Coronary artery (tissue), 2 donors: ENCODE data around the gene MYOG.

Experiments used
- DNase-seq: peaks from one replicate; pipeline ENCODE4 v3.0.0-alpha.2; 2017; ENCODE audit warnings: low spot score
- H3K27ac ChIP-seq, 2 donors: fragments of 200-600 bp; sonication (generic); one replicate each; pipeline ENCODE4 v1.5.1; 2016 to 2019
- H3K4me3 ChIP-seq: fragments of 200-600 bp; sonication (generic); 2 replicates; pipeline ENCODE4 v1.5.1; 2016; ENCODE audit warnings: mild to moderate bottlenecking, moderate library complexity
- TF ChIP-seq, protein P1 (sequence below): fragments of 200-600 bp; sonication (generic); IDR thresholded peaks from one replicate; pipeline ENCODE4 v1.5.1; 2019; ENCODE audit warnings: antibody characterized with exemption

Gene MYOG

DNA sequence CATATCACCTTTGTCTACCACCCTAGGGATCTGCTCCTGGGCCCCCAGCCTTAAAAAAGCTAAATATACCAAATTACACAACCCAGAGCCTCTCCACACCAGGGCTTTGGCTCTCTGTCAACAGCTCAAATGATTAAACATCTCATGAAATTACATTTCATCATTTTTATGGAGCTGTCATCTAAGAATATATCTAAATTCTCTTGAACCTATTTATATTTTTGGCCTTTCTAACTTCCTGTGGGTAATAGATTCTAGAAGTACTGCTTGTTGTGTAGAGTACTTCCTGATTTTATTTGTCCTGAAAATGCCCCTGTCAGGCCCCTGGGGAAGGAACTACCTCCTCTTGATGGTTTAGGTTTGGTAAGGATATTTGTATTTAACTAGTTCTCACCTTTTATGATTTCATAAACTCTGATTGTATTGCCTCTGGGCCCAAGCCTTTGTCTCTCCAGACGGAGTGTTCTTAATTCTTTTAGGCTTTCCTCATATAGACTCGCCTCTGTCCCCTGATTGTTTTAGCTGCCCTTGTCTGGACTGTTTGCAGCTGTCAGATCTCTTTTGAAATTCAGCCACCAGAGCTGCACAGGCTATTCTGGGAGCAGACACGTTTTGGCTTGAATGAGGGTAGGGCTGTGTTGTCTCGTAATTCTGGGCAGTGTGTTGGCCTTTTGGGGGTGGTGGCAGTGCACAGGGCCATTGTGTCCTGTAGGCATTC, 16.6 kb downstream of the MYOG start:
- Histone ChIP-seq H3K27ac (no peak overlapping the region), H3K4me3 (no peak overlapping the region)
- TF ChIP-seq, protein P1, sequence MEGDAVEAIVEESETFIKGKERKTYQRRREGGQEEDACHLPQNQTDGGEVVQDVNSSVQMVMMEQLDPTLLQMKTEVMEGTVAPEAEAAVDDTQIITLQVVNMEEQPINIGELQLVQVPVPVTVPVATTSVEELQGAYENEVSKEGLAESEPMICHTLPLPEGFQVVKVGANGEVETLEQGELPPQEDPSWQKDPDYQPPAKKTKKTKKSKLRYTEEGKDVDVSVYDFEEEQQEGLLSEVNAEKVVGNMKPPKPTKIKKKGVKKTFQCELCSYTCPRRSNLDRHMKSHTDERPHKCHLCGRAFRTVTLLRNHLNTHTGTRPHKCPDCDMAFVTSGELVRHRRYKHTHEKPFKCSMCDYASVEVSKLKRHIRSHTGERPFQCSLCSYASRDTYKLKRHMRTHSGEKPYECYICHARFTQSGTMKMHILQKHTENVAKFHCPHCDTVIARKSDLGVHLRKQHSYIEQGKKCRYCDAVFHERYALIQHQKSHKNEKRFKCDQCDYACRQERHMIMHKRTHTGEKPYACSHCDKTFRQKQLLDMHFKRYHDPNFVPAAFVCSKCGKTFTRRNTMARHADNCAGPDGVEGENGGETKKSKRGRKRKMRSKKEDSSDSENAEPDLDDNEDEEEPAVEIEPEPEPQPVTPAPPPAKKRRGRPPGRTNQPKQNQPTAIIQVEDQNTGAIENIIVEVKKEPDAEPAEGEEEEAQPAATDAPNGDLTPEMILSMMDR, result no peak
- DNase-seq, result no peak

DNA sequence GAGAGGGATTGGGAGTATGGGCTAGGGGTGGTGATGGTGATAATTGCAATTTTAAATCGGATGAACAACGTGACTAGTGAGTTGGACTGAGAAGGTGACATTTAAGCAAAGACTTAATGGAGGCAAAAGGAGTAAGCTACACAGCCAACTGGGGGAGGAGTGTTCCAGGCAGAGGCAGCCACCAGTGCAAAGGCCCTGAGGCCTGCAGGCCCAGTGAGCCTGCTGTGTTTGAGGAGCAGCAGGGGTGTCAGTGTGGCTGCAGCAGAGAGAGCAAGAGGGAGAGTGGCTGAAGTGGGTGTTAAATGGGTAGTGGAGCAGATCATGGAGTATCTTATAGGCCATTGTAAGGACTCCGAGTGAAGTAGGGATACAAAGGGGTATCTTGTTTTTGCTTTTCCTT, 18.8 kb downstream of the MYOG start:
- H3K27ac ChIP-seq, result no peak overlapping the region
- TF ChIP-seq, protein P1, result no peak
- no peak for DNase-seq
- no peak overlapping the region for H3K4me3 ChIP-seq

DNA sequence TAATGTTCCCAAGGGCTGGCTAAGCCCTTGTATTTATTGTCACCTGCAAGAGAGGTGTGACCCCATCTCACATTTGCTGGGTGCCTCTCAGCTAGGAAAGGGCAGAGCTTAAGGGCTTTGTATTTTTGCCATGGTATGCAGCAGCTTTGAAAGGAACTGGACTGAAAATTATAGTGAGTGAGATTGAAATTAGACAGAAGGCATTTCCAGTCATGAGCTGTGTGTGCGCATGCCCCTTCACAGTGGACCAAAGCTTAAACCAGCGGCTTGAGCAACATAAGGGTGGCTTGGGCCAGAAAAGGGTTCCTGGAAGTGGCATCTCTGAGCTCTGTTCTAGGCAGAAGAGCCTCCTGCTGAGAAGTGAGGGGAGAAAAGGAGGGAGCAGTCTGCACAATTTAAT, 19.8 kb downstream of the MYOG start:
- Histone ChIP-seq H3K27ac (no peak overlapping the region), H3K4me3 (no peak overlapping the region)
- no peak for DNase-seq
- TF ChIP-seq, protein P1, result no peak

DNA sequence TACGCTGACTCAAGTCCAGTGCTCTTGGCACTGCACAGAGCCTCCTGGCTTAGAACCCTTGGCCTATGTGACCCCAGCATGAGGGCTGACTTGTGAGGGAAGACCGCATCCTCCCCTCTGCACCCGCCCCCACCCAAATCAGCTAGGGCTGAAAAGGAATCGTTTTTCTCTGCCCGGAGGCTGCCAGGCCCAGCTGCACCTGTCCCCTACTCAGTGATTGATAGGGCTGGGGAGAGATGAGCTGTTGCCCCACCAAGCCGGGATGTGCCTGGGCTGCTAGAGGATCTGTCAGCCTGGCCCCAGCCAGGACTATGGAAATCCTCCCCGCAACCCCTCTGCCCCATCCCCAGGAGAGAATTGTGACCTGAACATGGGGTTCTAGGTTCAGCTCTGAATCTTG, 20.6 kb downstream of the MYOG start:
- DNase-seq, result no peak
- H3K27ac ChIP-seq, result no peak overlapping the region
- TF ChIP-seq, protein P1, result no peak
- no peak overlapping the region for H3K4me3 ChIP-seq

DNA sequence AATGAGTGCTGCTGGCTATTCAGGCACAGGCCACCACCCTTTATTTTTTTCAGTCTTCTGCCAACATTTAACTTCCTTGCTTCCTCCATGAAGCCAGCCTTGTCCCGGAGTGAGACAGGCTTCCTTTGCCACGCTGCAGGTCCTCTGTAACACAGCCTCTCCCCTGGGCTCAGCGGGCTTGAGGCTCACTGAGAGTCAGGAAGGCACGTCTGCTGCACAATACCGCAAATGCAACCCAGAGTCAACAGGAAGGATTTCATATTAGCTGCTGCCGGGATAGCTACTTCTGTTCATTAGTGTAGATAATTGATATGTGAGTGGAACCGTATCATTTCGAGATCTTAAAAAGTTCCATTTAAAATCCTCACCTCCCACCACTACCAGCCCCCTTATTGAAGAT, 22.5 kb downstream of the MYOG start:
- H3K27ac ChIP-seq, result no peak overlapping the region
- H3K4me3 ChIP-seq, result no peak overlapping the region
- DNase-seq, result no peak
- TF ChIP-seq, protein P1, result no peak

DNA sequence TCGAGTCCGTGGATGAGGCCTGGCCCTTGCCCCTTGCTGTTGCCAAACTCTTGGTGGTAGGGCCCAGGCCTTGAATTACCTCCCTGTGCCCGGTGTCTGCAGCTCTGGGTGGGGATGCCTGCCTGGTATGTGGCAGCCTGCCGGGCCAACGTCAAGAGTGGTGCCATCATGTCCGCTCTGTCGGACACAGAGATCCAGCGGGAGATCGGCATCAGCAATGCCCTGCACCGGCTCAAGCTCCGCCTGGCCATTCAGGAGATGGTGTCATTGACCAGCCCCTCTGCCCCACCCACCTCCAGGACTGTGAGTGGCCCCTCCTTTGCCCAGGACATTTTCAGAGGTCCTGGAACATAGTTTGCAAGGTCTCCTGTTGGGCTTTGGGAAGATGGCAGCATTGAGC, 25.7 kb downstream of the MYOG start:
- H3K27ac ChIP-seq, result no peak overlapping the region
- DNase-seq, result no peak
- TF ChIP-seq, protein P1, result no peak
- no peak overlapping the region for H3K4me3 ChIP-seq

DNA sequence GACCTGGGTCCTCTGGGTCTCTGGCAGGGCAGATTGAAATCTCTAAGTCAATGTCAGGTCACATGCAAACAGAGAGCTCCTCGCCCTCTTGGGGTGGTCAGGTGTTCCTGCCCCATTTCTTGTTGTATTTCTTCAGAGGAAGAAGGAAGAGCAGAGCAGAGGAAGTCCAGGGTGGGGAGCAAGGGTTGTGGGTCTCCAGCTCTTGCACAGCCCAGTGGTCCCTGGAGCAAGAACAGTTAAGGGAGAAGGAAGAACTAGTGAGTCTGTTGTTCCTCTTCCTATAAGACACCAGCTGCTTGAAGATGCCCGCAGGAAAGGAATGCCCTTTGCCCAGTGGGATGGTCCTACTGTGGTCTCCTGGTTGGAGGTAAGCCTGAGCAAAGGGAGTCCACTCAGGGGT, 26.3 kb downstream of the MYOG start:
- DNase-seq, result no peak
- TF ChIP-seq, protein P1, result no peak
- Histone ChIP-seq H3K4me3 (no peak overlapping the region), H3K27ac (no peak overlapping the region)
